Sigmoid colon (tissue), 7 donors: ENCODE results near the gene SPOCK1. TPM values are rescaled to one million over a fixed set of nuclear protein-coding genes. Genes with fewer than 3 reads are reported as not detected.

Experiments used
- DNase-seq: peaks from one replicate; pipeline ENCODE4 v3.0.0-alpha.2; 2019
- H3K27ac ChIP-seq, 4 donors: fragments of 200-600 bp; sonication (generic); one replicate each; pipeline ENCODE4 v1.5.1; 2016 to 2019; ENCODE audit warnings: mild to moderate bottlenecking in 1 of 4
- H3K27me3 ChIP-seq, 3 donors: fragments of 200-600 bp; sonication (generic); one replicate each; pipeline ENCODE4 v1.5.1; 2019; ENCODE audit warnings: mild to moderate bottlenecking in 1 of 3
- H3K36me3 ChIP-seq, 4 donors: fragments of 200-600 bp; sonication (generic); one replicate each; pipeline ENCODE4 v1.5.1; 2016 to 2019
- H3K4me1 ChIP-seq, 4 donors: fragments of 200-600 bp; sonication (generic); one replicate each; pipeline ENCODE4 v1.5.1; 2017 to 2019
- H3K4me3 ChIP-seq, 4 donors: fragments of 200-600 bp; sonication (generic); one replicate each; pipeline ENCODE4 v1.5.1; 2017 to 2019; ENCODE audit warnings: mild to moderate bottlenecking in 2 of 4, moderate library complexity in 1 of 4
- H3K9me3 ChIP-seq, 4 donors: fragments of 200-600 bp in 3 of 4; sonication (generic) in 3 of 4; one replicate each; pipeline versions ENCODE4 v1.5.1 to v1.6.1; 2013 to 2019
- CTCF ChIP-seq, 4 experiments: fragments of 450-650 bp in 3 of 4; fragments of 200-600 bp in 1 of 4; IDR thresholded peaks; one replicate each; pipeline ENCODE4 v1.5.1; 2016 to 2019; ENCODE audit warnings: antibody characterized with exemption in 4 of 4, mild to moderate bottlenecking in 3 of 4, moderate library complexity in 2 of 4
- EP300 ChIP-seq, 4 donors: sonication (generic); formaldehyde crosslinking; IDR thresholded peaks; one replicate each; pipeline ENCODE4 v1.6.1; 2017; ENCODE audit warnings: antibody characterized with exemption in 4 of 4
- POLR2A ChIP-seq, 2 donors: fragments of 450-650 bp; IDR thresholded peaks; one replicate each; pipeline ENCODE4 v1.6.1; 2016; ENCODE audit warnings: antibody characterized with exemption in 2 of 2, mild to moderate bottlenecking in 2 of 2, moderate library complexity in 2 of 2
- POLR2AphosphoS5 ChIP-seq, 4 donors: sonication (generic); formaldehyde crosslinking; IDR thresholded peaks; one replicate each; pipeline ENCODE4 v1.6.1; 2017; ENCODE audit warnings: antibody characterized with exemption in 4 of 4
- WGBS, 2 donors: extraction: QIAGEN DNeasy Blood & Tissue Kit; methylation state at CpG; one replicate each; pipeline ENCODE4 v1.1.7; 2013; 5-methylcytosine and 5-hydroxymethylcytosine counted together
- intact Hi-C: fragments of 100-400 bp; cut with DNase I; formaldehyde crosslinking; loops from one replicate; pipeline ENCODE4 v1.15.1; 2023
- polyA plus RNA-seq, 3 donors: library from polyadenylated mRNA; stranded (reverse); fragments of 200-250 nt; gene quantifications; one replicate each; pipeline ENCODE4 v1.2.3, GENCODE V29; 2013
- total RNA-seq, 4 donors: library from RNA; depleted of rRNA; stranded (reverse); fragments of >200 nt; gene quantifications; one replicate each; pipeline ENCODE4 v1.1.0, GENCODE V29; 2016
- donor health status: healthy with polysubstance abuse.
- donor health status: Bipolar disorder and iron deficiency.
- donor health status: healthy.

The SPOCK1 gene
- total and polyA plus RNA-seq, 7 donors: 2.4 to 104 (median 33.4) TPM

DNA sequence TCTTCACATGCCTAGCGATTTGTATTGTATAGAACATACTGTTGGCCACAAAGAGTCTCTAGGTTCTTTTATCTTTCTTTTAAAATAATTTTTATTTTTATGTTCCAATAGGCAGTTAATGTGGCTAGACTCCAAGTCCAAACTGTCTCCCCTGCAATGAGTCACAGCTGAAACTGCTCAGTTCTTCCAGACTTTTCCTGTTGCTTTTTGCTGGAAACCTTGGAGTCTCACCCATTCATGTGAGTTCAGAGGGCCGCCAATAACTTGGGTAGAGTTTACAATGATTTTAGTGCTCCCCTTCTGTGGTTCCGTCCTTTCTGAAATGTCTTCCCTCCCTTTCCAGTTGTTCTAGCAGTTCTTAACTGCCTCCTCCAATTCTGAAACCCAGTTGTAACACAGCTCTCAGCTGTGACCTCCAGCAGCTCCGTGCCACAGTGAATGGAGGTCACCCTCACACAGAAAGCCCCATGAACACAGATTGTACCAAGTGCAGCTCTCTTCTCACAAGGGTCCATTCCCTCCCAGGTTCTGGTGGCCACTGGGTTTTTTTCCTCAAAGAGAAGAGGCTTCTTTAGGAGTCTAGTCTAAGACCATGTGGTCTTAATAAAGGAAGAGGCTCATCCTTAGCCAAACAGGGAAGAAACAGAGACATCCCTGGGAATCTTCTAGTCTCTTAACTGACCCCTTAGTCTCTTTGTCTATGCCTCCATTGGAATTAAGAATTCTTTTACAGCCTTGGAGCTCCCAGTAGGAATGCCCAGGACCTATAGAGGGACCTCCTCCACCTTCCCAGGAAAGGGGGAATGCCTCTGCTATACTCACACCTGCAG lies 198.5 kb downstream of the SPOCK1 start:
- intact Hi-C loops: no loop called here
- Histone ChIP-seq H3K4me3 (no peak overlapping the region), H3K4me1 (peaks cover 0 to 20% (median 4%) of the 10 kb centered on the region in 4 donors), H3K27me3 (no peaks in the 10 kb centered on the region), H3K36me3 (no peaks in the 10 kb centered on the region), H3K9me3 (no peaks in the 10 kb centered on the region), H3K27ac (peak overlapping the region in 1 of 4 donors; percentile 22)
- 76 to 84% methylated on average over 4 of the region's 4 CpGs for WGBS, 2 donors
- TF ChIP-seq EP300 (IDR thresholded peaks at IDR 0.05) (no peak), POLR2AphosphoS5 (IDR thresholded peaks at IDR 0.05) (no peak), POLR2A (IDR thresholded peaks at IDR 0.05) (no peak), CTCF (IDR thresholded peaks at IDR 0.05) (no peak)
- DNase-seq: no peak

DNA sequence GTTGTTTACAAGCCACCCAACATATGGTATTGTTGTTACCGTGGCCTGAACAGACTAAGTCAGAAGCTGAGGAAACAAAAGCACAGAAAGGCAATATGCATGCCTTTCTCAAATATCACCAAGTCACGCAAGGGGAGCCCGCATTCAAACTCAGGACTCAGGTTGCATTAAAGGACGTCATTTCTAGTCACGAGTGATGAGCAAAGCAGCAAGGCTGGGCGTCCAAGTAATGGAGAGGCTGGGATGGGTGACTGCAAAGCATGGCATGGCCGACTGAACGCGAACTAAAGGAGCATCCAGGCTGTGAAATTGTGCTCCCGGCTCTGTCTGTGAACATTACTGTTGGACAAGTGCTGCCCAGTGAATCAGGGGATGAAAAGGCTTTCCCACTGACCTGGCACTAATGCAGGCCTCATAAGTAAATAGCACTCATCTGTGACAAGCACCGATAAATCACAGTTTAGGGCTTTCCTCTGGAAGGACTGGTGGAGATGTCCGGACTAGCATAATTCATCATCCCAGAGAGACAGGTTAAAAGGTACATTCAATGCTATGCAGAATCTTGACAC lies 202.8 kb downstream of the SPOCK1 start:
- intact Hi-C loops: no loop called here
- no peak for DNase-seq
- Histone ChIP-seq H3K27me3 (no peaks in the 10 kb centered on the region), H3K27ac (no peak overlapping the region), H3K4me3 (no peak overlapping the region), H3K9me3 (no peaks in the 10 kb centered on the region), H3K36me3 (no peaks in the 10 kb centered on the region), H3K4me1 (peaks cover 0 to 9% (median 0%) of the 10 kb centered on the region in 4 donors)
- no peak for TF ChIP-seq CTCF (IDR thresholded peaks at IDR 0.05)
- TF ChIP-seq POLR2A (IDR thresholded peaks at IDR 0.05): no peak
- no peak for TF ChIP-seq EP300 (IDR thresholded peaks at IDR 0.05)
- no peak for TF ChIP-seq POLR2AphosphoS5 (IDR thresholded peaks at IDR 0.05)
- 78 to 84% methylated on average over 12 of the region's 12 CpGs for WGBS, 2 donors

DNA sequence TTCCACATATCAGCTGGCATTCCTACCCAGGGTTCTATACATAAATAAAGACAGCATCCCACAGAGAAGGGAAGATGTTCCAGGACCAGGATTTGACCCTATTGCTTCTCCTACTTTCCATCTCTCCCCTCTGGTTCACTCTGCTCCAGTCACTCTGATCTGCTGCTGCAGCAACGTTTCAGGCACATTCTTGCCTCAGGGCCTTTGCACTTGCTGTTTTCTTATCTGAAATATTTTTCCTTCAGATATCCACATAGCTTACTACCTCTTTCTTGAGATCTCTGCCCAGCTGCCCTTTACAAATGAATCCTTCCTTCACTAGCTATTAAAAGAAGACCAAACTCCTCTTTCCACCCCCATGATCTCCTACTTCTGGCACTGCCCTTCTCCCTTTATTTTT lies 204.5 kb downstream of the SPOCK1 start:
- 51 to 77% methylated on average over 1 of the region's 1 CpG for WGBS, 2 donors
- no peaks in the 10 kb centered on the region for H3K4me1 ChIP-seq
- no peaks in the 10 kb centered on the region for H3K27me3 ChIP-seq
- TF ChIP-seq POLR2AphosphoS5 (IDR thresholded peaks at IDR 0.05): no peak
- H3K4me3 ChIP-seq: no peak overlapping the region
- H3K36me3 ChIP-seq: no peaks in the 10 kb centered on the region
- no peak overlapping the region for H3K27ac ChIP-seq
- no peaks in the 10 kb centered on the region for H3K9me3 ChIP-seq
- intact Hi-C loops: no loop called here
- no peak for DNase-seq

DNA sequence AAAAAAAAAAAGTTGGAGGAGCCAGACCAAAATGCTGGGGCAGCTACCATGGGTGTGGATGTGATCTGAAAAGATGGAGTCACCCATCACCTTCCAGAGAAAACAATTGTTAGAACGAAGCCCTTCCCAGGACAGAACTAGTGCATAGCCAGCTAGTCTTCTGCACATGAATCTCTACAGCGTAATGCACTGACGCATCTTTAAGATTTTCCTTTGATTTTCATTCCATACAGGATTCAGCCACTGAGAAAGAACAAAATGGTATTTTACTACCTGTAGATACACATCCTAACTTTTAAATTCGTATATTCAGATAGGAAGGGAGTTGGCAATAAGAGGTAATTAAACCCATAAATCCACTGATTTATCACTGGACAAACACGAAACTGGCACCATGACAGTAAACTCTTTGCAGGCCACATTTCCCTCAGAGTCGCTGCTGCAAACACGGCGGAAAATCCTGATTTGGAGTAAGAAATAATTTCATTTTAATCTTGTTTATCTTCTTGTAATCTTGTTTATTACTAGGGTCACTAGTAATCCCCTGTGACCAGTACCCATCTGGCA lies 206.6 kb downstream of the SPOCK1 start:
- no peak for TF ChIP-seq POLR2AphosphoS5 (IDR thresholded peaks at IDR 0.05)
- no peak for DNase-seq
- Histone ChIP-seq H3K27ac (no peak overlapping the region), H3K4me3 (no peak overlapping the region), H3K9me3 (no peaks in the 10 kb centered on the region), H3K36me3 (no peaks in the 10 kb centered on the region), H3K27me3 (no peaks in the 10 kb centered on the region), H3K4me1 (no peaks in the 10 kb centered on the region)
- intact Hi-C loops: no loop called here
- WGBS, 2 donors: 13 to 59% methylated on average over 8 of the region's 8 CpGs

DNA sequence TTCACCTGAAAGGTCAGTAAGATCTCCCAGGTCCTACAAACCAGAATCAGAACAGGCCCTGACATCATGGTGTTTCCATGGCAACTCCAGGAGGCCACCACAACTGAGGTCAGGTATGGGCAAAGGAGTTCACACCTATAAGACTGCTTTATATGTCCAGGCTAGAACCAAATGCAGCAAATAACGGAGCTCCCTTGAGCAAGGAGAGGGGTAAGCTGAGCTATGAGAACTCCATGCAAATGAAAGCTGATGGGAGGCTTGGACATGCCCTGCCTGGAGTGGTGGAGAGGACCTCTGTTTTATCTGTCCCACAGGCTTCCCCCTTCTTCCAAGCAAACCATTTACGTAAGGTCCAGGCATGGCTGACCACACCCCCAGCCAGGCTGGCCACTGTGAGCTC lies 207.7 kb downstream of the SPOCK1 start:
- Histone ChIP-seq H3K36me3 (no peaks in the 10 kb centered on the region), H3K4me1 (peaks cover 0 to under 1% (median 0%) of the 10 kb centered on the region in 4 donors), H3K4me3 (no peak overlapping the region), H3K27ac (no peak overlapping the region), H3K9me3 (no peaks in the 10 kb centered on the region), H3K27me3 (no peaks in the 10 kb centered on the region)
- 32 to 43% methylated on average over 2 of the region's 2 CpGs for WGBS, 2 donors
- TF ChIP-seq POLR2AphosphoS5 (IDR thresholded peaks at IDR 0.05): no peak
- no peak for TF ChIP-seq EP300 (IDR thresholded peaks at IDR 0.05)
- TF ChIP-seq CTCF (IDR thresholded peaks at IDR 0.05): no peak
- TF ChIP-seq POLR2A (IDR thresholded peaks at IDR 0.05): no peak
- no peak for DNase-seq
- intact Hi-C loops: no loop called here
